ENCODE measurements around the gene SLC1A6.

SLC1A6 gene

DNA sequence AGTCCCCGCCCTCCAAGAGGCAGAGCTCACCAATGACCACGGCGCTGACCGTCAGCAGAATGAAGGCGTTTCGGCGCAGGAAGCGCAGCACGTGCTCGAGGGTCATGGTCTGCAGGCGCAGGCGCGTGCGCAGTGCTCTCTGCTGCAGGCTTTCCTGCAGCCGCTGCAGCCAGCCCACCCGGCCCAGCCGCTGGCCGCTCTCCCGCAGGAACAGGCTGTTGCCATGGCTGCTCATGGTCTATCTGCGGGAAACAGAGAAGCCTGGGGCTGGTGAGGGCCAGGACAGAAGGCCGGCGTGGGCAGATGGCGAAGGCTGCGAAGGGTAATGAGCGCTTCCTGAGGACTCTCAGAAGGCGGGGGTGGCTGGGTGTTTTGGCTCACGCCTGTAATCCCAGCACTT is 7.0 kb downstream of the SLC1A6 start:
- Histone ChIP-seq H3K79me2 (ENCODE audit: insufficient read depth, low read depth) (no peaks in the 10 kb centered on the region), H3K9ac (no peak overlapping the region), H3K27me3 (ENCODE audit: insufficient read depth, low read depth) (peaks cover 9% of the 10 kb centered on the region; the same call in 1 of the 2 replicates), H3K4me1 (ENCODE audit: low read depth, poor library complexity, severe bottlenecking) (no peaks in the 10 kb centered on the region), H3K4me2 (no peak overlapping the region), H3K27ac (no peak overlapping the region), H3K36me3 (ENCODE audit: insufficient read depth) (no peaks in the 10 kb centered on the region), H4K20me1 (ENCODE audit: insufficient read depth) (no peaks in the 10 kb centered on the region), H2AFZ (ENCODE audit: low read depth) (no peak overlapping the region), H3K4me3 (IDR thresholded peaks at IDR 0.05; ENCODE audit: insufficient read depth, low read depth, low read length) (no peak overlapping the region)
- TF ChIP-seq, protein P1, sequence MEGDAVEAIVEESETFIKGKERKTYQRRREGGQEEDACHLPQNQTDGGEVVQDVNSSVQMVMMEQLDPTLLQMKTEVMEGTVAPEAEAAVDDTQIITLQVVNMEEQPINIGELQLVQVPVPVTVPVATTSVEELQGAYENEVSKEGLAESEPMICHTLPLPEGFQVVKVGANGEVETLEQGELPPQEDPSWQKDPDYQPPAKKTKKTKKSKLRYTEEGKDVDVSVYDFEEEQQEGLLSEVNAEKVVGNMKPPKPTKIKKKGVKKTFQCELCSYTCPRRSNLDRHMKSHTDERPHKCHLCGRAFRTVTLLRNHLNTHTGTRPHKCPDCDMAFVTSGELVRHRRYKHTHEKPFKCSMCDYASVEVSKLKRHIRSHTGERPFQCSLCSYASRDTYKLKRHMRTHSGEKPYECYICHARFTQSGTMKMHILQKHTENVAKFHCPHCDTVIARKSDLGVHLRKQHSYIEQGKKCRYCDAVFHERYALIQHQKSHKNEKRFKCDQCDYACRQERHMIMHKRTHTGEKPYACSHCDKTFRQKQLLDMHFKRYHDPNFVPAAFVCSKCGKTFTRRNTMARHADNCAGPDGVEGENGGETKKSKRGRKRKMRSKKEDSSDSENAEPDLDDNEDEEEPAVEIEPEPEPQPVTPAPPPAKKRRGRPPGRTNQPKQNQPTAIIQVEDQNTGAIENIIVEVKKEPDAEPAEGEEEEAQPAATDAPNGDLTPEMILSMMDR (conservative IDR thresholded peaks at IDR 0.05; ENCODE audit: low read depth, low read length): no peak

DNA sequence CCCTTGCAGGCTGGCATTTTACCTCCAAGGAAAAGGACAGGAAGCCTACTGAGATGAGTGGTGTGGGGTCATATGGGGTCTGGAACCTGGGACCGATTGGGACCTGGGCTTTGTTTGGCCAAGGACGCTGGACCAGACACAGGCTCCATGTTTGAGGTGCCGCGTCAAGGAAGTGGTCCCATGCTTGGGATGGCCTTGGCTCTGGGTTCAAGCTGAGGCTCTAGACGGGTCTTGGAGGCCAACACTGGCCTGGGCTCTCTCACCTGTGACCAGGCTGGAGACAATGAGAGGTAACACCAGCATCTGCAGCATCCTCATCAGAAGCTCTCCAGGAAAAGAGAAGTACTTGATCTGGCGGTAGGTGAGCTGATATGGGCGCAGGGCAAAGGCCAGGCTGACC is 8.2 kb downstream of the SLC1A6 start:
- no peaks in the 10 kb centered on the region for H3K79me2 ChIP-seq (ENCODE audit: insufficient read depth, low read depth)
- no peaks in the 10 kb centered on the region for H3K4me1 ChIP-seq (ENCODE audit: low read depth, poor library complexity, severe bottlenecking)
- peaks cover 9% of the 10 kb centered on the region; the same call in 1 of the 2 replicates for H3K27me3 ChIP-seq (ENCODE audit: insufficient read depth, low read depth)
- TF ChIP-seq, protein P1 (conservative IDR thresholded peaks at IDR 0.05; ENCODE audit: low read depth, low read length): no peak
- no peak overlapping the region for H3K4me3 ChIP-seq (IDR thresholded peaks at IDR 0.05; ENCODE audit: insufficient read depth, low read depth, low read length)
- H4K20me1 ChIP-seq (ENCODE audit: insufficient read depth): no peaks in the 10 kb centered on the region
- no peak overlapping the region for H3K27ac ChIP-seq
- H3K9ac ChIP-seq: no peak overlapping the region
- H3K36me3 ChIP-seq (ENCODE audit: insufficient read depth): no peaks in the 10 kb centered on the region
- H3K4me2 ChIP-seq: no peak overlapping the region
- H2AFZ ChIP-seq (ENCODE audit: low read depth): no peak overlapping the region

DNA sequence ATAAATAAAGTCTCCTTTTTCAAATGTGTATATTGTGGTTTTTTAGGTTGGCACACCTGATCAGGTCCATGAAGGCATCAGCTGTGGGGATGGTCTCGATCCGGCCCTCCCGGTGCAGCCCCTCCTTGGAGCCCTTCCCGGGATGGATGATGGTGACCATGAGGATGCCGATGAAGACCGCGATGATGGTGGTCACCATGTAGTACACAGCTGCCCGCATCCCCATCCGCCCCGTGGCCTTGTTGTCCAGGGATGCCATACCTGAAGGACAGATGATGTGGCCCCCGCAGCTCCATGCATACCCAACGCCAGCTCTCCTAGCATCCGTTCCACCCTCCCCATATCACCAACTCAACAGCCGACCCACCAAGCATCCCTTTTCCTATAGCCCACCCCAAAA is 11.4 kb downstream of the SLC1A6 start:
- no peak overlapping the region for H2AFZ ChIP-seq (ENCODE audit: low read depth)
- peaks cover 3% of the 10 kb centered on the region; the same call in 1 of the 2 replicates for H3K27me3 ChIP-seq (ENCODE audit: insufficient read depth, low read depth)
- no peak overlapping the region for H3K27ac ChIP-seq
- no peaks in the 10 kb centered on the region for H3K79me2 ChIP-seq (ENCODE audit: insufficient read depth, low read depth)
- no peaks in the 10 kb centered on the region for H3K36me3 ChIP-seq (ENCODE audit: insufficient read depth)
- no peaks in the 10 kb centered on the region for H3K4me1 ChIP-seq (ENCODE audit: low read depth, poor library complexity, severe bottlenecking)
- H3K4me2 ChIP-seq: no peak overlapping the region
- H3K9ac ChIP-seq: no peak overlapping the region
- H4K20me1 ChIP-seq (ENCODE audit: insufficient read depth): no peaks in the 10 kb centered on the region
- H3K4me3 ChIP-seq (IDR thresholded peaks at IDR 0.05; ENCODE audit: insufficient read depth, low read depth, low read length): no peak overlapping the region
- TF ChIP-seq, protein P1 (conservative IDR thresholded peaks at IDR 0.05; ENCODE audit: low read depth, low read length): no peak

DNA sequence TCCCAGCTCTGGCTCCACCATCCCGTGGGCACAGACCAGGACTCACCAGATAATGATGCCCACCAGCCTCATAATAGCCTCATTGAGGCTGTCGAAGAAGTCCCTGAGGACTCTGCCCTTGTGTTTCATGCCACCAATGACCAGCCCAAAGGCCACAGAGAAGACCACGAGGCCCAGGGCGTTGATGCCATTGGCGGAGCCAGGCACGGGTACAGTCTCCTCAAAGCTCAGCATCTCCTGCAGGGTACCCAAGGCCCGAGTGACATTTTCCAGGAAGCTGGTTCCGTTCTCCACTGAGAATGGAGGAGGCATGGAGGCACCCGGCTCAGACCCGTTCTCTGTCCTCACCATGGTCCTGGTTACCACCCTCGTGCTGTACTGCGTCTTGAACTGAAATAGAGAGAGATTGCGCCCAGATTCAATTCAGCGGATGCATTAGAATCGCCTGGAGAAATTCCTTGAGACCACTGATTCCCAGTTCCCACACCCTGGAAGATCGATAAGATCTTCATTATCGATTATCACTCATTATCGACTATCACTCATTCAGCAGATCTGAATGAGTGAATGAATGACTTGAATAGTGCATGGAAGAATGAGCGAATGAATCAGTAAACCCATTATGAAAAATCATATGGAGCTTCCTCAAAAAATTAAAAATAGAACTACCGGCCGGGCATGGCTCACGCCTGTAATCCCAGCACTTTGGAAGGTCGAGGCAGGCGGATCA is 17.5 kb downstream of the SLC1A6 start:
- no peak overlapping the region for H2AFZ ChIP-seq (ENCODE audit: low read depth)
- H3K27ac ChIP-seq: no peak overlapping the region
- H4K20me1 ChIP-seq (ENCODE audit: insufficient read depth): no peaks in the 10 kb centered on the region
- no peak overlapping the region for H3K4me3 ChIP-seq (IDR thresholded peaks at IDR 0.05; ENCODE audit: insufficient read depth, low read depth, low read length)
- no peaks in the 10 kb centered on the region for H3K79me2 ChIP-seq (ENCODE audit: insufficient read depth, low read depth)
- no peaks in the 10 kb centered on the region; the same call in 1 of the 2 replicates for H3K27me3 ChIP-seq (ENCODE audit: insufficient read depth, low read depth)
- no peaks in the 10 kb centered on the region for H3K4me1 ChIP-seq (ENCODE audit: low read depth, poor library complexity, severe bottlenecking)
- H3K4me2 ChIP-seq: no peak overlapping the region
- H3K9ac ChIP-seq: no peak overlapping the region
- TF ChIP-seq, protein P1 (conservative IDR thresholded peaks at IDR 0.05; ENCODE audit: low read depth, low read length): no peak
- H3K36me3 ChIP-seq (ENCODE audit: insufficient read depth): 0 out of 2 replicates have a peak, but pooled peaks cover 3% of the 10 kb centered on the region
